ENCODE data around the gene PARD3. TPM values are rescaled to one million over a fixed set of nuclear protein-coding genes. Genes with fewer than 3 reads are reported as not detected.
"Not testable (repeated sequence)": the region's sequence is repeated elsewhere in the genome, so short reads cannot be mapped to it uniquely, and the experiment has no call there.

PARD3 gene
- total RNA-seq, 1 experiment from 2014 or later = not detected

- Histone ChIP-seq H3K9me2 (replicated peaks; ENCODE audit: insufficient read depth, low read length) (no peaks in the 10 kb centered on the region), H4K20me1 (ENCODE audit: insufficient read depth, low read depth, low read length) (no peaks in the 10 kb centered on the region), H3K27ac (ENCODE audit: low read length) (no peak overlapping the region), H3K79me2 (ENCODE audit: low read length) (no peaks in the 10 kb centered on the region), H3K4me1 (ENCODE audit: low read length) (no peaks in the 10 kb centered on the region), H3K27me3 (ENCODE audit: low read length) (no peaks in the 10 kb centered on the region), H3K4me2 (ENCODE audit: low read depth, low read length, poor library complexity, severe bottlenecking) (no peak overlapping the region), H3K36me3 (ENCODE audit: insufficient read depth, low read length) (no peaks in the 10 kb centered on the region), H3K4me3 (ENCODE audit: low read length) (no peak overlapping the region), H2AFZ (ENCODE audit: low read length) (no peak overlapping the region), H3K9me3 (ENCODE audit: low read length) (peaks cover 17% of the 10 kb centered on the region), H3K9ac (ENCODE audit: low read length) (no peak overlapping the region)
- no peak for DNase-seq
Measured at GRCh38 chr10:34370126-34370525, 445.0 kb downstream of the PARD3 start.

DNA sequence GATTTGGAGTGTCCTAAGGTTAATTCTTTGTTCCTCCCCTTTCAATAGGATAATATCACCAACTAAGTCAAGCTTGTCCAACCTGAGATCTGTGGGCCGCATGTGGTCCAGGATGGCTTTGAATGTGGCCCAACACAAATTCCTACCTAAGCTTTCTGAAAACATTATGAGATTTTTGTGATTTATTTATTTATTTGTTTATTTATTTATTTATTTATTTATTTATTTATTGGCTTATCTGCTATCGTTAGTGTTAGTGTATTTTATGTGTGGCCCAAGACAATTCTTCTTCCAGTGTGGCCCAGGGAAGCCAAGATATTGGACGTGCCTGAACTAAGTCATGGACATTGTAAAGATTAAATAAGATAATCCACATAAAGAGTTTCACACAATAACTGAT lies 446.0 kb downstream of the PARD3 start:
- Histone ChIP-seq H3K27me3 (ENCODE audit: low read length) (no peaks in the 10 kb centered on the region), H3K4me2 (ENCODE audit: low read depth, low read length, poor library complexity, severe bottlenecking) (no peak overlapping the region), H3K79me2 (ENCODE audit: low read length) (no peaks in the 10 kb centered on the region), H3K27ac (ENCODE audit: low read length) (no peak overlapping the region), H3K36me3 (ENCODE audit: insufficient read depth, low read length) (no peaks in the 10 kb centered on the region), H3K9ac (ENCODE audit: low read length) (no peak overlapping the region), H4K20me1 (ENCODE audit: insufficient read depth, low read depth, low read length) (no peaks in the 10 kb centered on the region), H3K4me1 (ENCODE audit: low read length) (no peaks in the 10 kb centered on the region), H3K9me2 (replicated peaks; ENCODE audit: insufficient read depth, low read length) (no peaks in the 10 kb centered on the region), H2AFZ (ENCODE audit: low read length) (no peak overlapping the region), H3K9me3 (ENCODE audit: low read length) (peaks cover 17% of the 10 kb centered on the region), H3K4me3 (ENCODE audit: low read length) (no peak overlapping the region)
- no peak for DNase-seq

- H3K4me2 ChIP-seq (ENCODE audit: low read depth, low read length, poor library complexity, severe bottlenecking) = no peak overlapping the region
- H3K9ac ChIP-seq (ENCODE audit: low read length) = no peak overlapping the region
- no peak overlapping the region for H2AFZ ChIP-seq (ENCODE audit: low read length)
- no peaks in the 10 kb centered on the region for H4K20me1 ChIP-seq (ENCODE audit: insufficient read depth, low read depth, low read length)
- no peaks in the 10 kb centered on the region for H3K27me3 ChIP-seq (ENCODE audit: low read length)
- no peak overlapping the region for H3K4me3 ChIP-seq (ENCODE audit: low read length)
- H3K79me2 ChIP-seq (ENCODE audit: low read length) = no peaks in the 10 kb centered on the region
- H3K27ac ChIP-seq (ENCODE audit: low read length) = no peak overlapping the region
- peaks cover 16% of the 10 kb centered on the region for H3K9me3 ChIP-seq (ENCODE audit: low read length)
- H3K36me3 ChIP-seq (ENCODE audit: insufficient read depth, low read length) = no peaks in the 10 kb centered on the region
- no peaks in the 10 kb centered on the region for H3K4me1 ChIP-seq (ENCODE audit: low read length)
- H3K9me2 ChIP-seq (replicated peaks; ENCODE audit: insufficient read depth, low read length) = no peaks in the 10 kb centered on the region
- DNase-seq = no peak
Measured at GRCh38 chr10:34364253-34365037, 450.7 kb downstream of the PARD3 start.

DNA sequence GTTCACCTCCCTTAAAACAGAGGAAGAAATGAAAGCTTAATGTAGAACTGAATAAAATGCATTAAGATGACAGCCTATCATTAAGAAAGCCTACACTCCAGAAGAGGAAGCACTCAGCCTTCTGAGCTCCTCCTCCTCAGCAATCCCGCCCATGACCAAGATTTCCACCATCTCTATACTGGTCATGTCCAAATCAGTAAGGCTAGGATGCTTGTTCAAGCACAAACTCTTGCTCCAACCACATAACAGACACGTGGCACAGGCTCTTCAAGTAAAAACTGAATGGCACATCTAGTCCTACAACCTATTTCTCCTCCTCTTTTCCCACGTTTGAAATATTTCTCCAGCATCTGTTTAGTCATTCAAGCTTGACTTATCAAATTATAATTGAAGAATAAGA lies 454.1 kb downstream of the PARD3 start:
- H3K27me3 ChIP-seq (ENCODE audit: low read length) = no peaks in the 10 kb centered on the region
- no peak overlapping the region for H3K4me2 ChIP-seq (ENCODE audit: low read depth, low read length, poor library complexity, severe bottlenecking)
- DNase-seq = no peak
- no peaks in the 10 kb centered on the region for H3K4me1 ChIP-seq (ENCODE audit: low read length)
- H3K9me3 ChIP-seq (ENCODE audit: low read length) = 0 out of 2 replicates have a peak, but pooled peaks cover 4% of the 10 kb centered on the region
- no peak overlapping the region for H3K27ac ChIP-seq (ENCODE audit: low read length)
- no peak overlapping the region for H3K9ac ChIP-seq (ENCODE audit: low read length)
- no peak overlapping the region for H2AFZ ChIP-seq (ENCODE audit: low read length)
- no peaks in the 10 kb centered on the region for H3K79me2 ChIP-seq (ENCODE audit: low read length)
- no peaks in the 10 kb centered on the region for H4K20me1 ChIP-seq (ENCODE audit: insufficient read depth, low read depth, low read length)
- no peaks in the 10 kb centered on the region for H3K36me3 ChIP-seq (ENCODE audit: insufficient read depth, low read length)
- H3K4me3 ChIP-seq (ENCODE audit: low read length) = no peak overlapping the region
- H3K9me2 ChIP-seq (replicated peaks; ENCODE audit: insufficient read depth, low read length) = no peaks in the 10 kb centered on the region

DNA sequence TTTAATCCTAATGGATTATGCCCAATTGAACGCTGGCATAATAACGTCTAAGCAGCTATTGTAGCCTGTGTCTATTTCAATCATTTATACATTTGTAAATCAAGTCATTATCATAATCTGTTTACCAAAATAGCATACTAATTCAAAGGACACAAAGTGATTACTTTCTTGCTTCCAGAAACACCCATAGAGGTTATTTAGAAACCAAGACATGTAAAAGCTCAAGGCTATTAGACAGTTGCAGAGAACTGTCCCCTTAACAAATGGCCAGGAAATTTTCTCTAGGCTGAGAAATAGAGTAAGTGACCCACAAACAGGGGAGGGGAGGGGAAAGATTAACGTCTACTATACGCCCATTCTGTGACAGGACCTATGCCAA lies 455.7 kb downstream of the PARD3 start:
- no peak for DNase-seq
- H3K27me3 ChIP-seq (ENCODE audit: low read length) = no peaks in the 10 kb centered on the region
- H4K20me1 ChIP-seq (ENCODE audit: insufficient read depth, low read depth, low read length) = no peaks in the 10 kb centered on the region
- no peak overlapping the region for H3K4me3 ChIP-seq (ENCODE audit: low read length)
- no peaks in the 10 kb centered on the region for H3K9me2 ChIP-seq (replicated peaks; ENCODE audit: insufficient read depth, low read length)
- no peaks in the 10 kb centered on the region for H3K79me2 ChIP-seq (ENCODE audit: low read length)
- no peaks in the 10 kb centered on the region for H3K4me1 ChIP-seq (ENCODE audit: low read length)
- 0 out of 2 replicates have a peak, but pooled peaks cover 3% of the 10 kb centered on the region for H3K9me3 ChIP-seq (ENCODE audit: low read length)
- no peaks in the 10 kb centered on the region for H3K36me3 ChIP-seq (ENCODE audit: insufficient read depth, low read length)
- no peak overlapping the region for H3K27ac ChIP-seq (ENCODE audit: low read length)
- no peak overlapping the region for H3K9ac ChIP-seq (ENCODE audit: low read length)
- no peak overlapping the region for H2AFZ ChIP-seq (ENCODE audit: low read length)
- H3K4me2 ChIP-seq (ENCODE audit: low read depth, low read length, poor library complexity, severe bottlenecking) = no peak overlapping the region

- no peak for DNase-seq
- Histone ChIP-seq H3K9me2 (replicated peaks; ENCODE audit: insufficient read depth, low read length) (no peaks in the 10 kb centered on the region), H3K9ac (ENCODE audit: low read length) (no peak overlapping the region), H2AFZ (ENCODE audit: low read length) (no peak overlapping the region), H3K27me3 (ENCODE audit: low read length) (no peaks in the 10 kb centered on the region), H3K27ac (ENCODE audit: low read length) (no peak overlapping the region), H3K79me2 (ENCODE audit: low read length) (no peaks in the 10 kb centered on the region), H3K4me2 (ENCODE audit: low read depth, low read length, poor library complexity, severe bottlenecking) (no peak overlapping the region), H4K20me1 (ENCODE audit: insufficient read depth, low read depth, low read length) (no peaks in the 10 kb centered on the region), H3K4me1 (ENCODE audit: low read length) (no peaks in the 10 kb centered on the region), H3K36me3 (ENCODE audit: insufficient read depth, low read length) (no peaks in the 10 kb centered on the region), H3K4me3 (ENCODE audit: low read length) (no peak overlapping the region), H3K9me3 (ENCODE audit: low read length) (0 out of 2 replicates have a peak, but pooled peaks cover 3% of the 10 kb centered on the region)
Measured at GRCh38 chr10:34358729-34359434, 456.2 kb downstream of the PARD3 start.

DNA sequence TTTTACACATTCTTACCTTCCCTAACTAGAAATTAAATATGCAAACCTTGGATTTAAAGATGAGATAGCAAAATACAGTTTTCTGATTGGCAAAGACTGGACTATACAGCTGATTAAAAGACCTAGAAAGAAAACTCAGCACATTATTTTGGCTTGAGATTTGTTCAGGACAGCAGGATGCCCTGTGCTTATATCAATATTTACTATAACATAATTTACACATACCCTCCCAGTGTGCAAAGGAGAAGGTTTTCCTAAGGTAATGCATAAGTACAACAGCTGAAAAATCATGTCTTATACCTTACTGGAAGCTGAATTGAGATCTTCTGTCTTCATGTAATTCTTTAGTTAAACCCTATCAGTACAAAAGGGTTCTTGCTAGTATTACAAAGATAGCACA lies 458.6 kb downstream of the PARD3 start:
- H3K9ac ChIP-seq (ENCODE audit: low read length) = no peak overlapping the region
- no peaks in the 10 kb centered on the region for H3K27me3 ChIP-seq (ENCODE audit: low read length)
- no peak overlapping the region for H3K27ac ChIP-seq (ENCODE audit: low read length)
- no peaks in the 10 kb centered on the region for H3K79me2 ChIP-seq (ENCODE audit: low read length)
- no peaks in the 10 kb centered on the region for H3K36me3 ChIP-seq (ENCODE audit: insufficient read depth, low read length)
- H3K4me2 ChIP-seq (ENCODE audit: low read depth, low read length, poor library complexity, severe bottlenecking) = no peak overlapping the region
- H2AFZ ChIP-seq (ENCODE audit: low read length) = no peak overlapping the region
- H4K20me1 ChIP-seq (ENCODE audit: insufficient read depth, low read depth, low read length) = no peaks in the 10 kb centered on the region
- H3K4me1 ChIP-seq (ENCODE audit: low read length) = no peaks in the 10 kb centered on the region
- peaks cover 4% of the 10 kb centered on the region; the same call in 1 of the 2 replicates for H3K9me3 ChIP-seq (ENCODE audit: low read length)
- H3K9me2 ChIP-seq (replicated peaks; ENCODE audit: insufficient read depth, low read length) = no peaks in the 10 kb centered on the region
- no peak overlapping the region for H3K4me3 ChIP-seq (ENCODE audit: low read length)
- no peak for DNase-seq

DNA sequence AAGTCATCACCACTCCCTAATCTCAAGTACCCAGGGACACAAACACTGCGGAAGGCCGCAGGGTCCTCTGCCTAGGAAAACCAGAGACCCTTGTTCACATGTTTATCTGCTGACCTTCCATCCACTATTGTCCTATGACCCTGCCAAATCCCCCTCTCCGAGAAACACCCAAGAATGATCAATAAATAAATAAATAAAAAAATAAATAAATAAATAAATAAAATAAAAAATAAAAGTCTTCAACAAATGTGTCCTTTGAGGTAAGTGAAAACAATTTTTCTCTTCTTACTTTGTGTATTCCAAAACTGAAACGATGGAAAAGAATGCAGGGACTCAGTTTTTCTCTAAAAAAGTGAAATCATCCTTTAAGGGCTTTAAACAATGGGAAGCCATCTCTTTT lies 461.6 kb downstream of the PARD3 start:
- not testable (repeated sequence) for H3K9me2 ChIP-seq (replicated peaks; ENCODE audit: insufficient read depth, low read length); H3K4me3 ChIP-seq (ENCODE audit: low read length); H3K4me2 ChIP-seq (ENCODE audit: low read depth, low read length, poor library complexity, severe bottlenecking); DNase-seq; H2AFZ ChIP-seq (ENCODE audit: low read length); H3K27ac ChIP-seq (ENCODE audit: low read length); H3K9ac ChIP-seq (ENCODE audit: low read length); H3K36me3 ChIP-seq (ENCODE audit: insufficient read depth, low read length); H3K27me3 ChIP-seq (ENCODE audit: low read length); H3K79me2 ChIP-seq (ENCODE audit: low read length); H3K9me3 ChIP-seq (ENCODE audit: low read length); H3K4me1 ChIP-seq (ENCODE audit: low read length); H4K20me1 ChIP-seq (ENCODE audit: insufficient read depth, low read depth, low read length)
